Stimulated activated CD4-positive, alpha-beta T cell treated with anti-CD3 and anti-CD28 coated beads, TNF-alpha, amount 100 ng/mL, for 24 hours (primary cell): ENCODE results near the gene SLX9.
"Not testable (repeated sequence)": the region's sequence is repeated elsewhere in the genome, so short reads cannot be mapped to it uniquely, and the experiment has no call there.

Source experiments
- DNase-seq, 3 experiments: peaks; one replicate each; pipeline ENCODE4 v3.0.0-alpha.2; 2020; ENCODE audit warnings: low read depth in 3 of 3

SLX9 gene

GRCh38 chr21:44902268-44903049, 37.4 kb upstream of the SLX9 start:
- no peak for DNase-seq

- DNase-seq: no peak
These were observed 36.7 kb upstream of the SLX9 start for GRCh38 chr21:44903050-44903685.

GRCh38 chr21:44903689-44904088, 36.1 kb upstream of the SLX9 start:
- DNase-seq: no peak

DNA sequence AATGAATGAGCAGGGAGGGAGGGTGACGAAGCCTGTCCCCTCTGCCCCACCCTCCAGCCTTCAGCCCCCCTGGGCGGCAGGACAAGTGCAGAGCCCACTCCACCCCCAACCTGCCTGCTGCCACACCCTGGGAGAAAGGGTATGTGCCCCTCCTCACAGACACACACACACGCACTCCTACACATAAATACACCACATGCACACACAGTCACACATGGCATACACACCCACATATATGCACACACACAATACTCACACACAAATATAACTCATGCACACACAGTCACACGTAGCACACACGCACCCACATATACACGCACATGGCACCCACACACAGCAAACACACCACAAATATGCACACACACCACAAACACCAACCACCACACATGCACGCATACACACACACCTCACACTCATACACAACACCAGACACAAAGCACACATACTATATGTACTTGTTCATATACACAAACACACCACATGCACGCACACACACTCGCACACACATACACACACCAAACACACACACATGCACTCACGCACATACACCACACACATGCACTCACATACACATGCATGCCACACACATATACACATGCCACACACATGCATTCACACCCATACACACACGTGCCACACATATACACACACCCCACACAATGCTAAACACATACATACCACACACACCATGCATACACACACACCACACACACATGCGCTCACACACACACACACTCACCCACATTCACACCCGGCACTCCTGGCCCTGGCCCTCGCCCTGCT, 35.5 kb upstream of the SLX9 start:
- DNase-seq: no peak

DNA sequence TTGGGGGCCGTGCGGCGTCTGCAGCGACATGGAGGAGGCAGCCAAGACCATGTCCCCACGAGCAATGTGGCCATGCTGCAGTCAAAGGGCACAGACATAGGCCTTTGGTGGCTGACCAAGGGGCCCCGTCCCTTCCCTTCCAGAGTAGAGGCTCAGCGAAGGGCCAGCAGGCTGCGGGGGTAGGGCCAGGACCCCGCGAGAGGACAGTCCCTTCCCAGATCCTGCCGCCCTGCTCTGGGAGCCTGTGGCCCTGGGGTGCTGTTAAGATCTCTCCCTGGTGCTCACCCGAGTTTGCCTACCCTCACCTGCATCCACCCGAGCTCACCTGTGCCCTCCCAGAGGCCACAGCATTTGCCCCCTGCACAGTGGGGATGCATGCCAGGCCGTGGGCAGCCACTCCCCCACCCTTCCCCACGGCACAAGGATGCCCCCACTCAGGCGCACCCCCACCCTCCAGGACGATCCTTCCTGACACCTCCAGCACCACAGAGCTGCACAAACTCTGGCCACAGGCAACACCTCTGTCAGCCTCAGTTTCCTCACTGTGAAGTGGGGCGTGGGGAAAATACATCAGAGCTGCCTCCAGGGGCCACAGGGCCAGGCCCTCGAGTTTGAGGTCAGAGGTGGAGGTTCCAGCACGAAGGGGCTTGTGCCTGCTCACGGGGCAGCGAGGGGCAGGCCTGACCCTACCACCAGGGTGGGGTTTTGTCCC, 34.7 kb upstream of the SLX9 start:
- DNase-seq: no peak

DNA sequence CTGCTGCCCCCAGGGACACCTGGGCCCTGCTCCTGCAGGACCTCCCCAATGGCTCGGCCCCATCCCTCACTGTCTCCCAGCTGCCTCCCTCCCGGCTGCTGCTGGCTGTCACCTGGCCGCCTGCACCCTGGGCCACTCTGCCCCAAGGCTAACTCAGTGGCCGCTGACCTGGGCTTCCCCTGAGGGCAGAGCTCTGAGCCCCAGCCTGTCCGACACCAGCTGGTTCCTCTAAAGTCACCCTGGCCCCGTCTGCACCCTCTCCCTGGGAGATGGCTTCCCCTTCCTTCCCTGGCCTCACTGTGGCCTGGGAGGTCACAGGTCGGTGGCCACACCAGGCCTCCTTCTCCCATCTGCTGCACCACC, 34.1 kb upstream of the SLX9 start:
- no peak for DNase-seq

GRCh38 chr21:44907225-44907965, 32.4 kb upstream of the SLX9 start:
- DNase-seq: no peak

- DNase-seq: no peak
These were observed 31.6 kb upstream of the SLX9 start for GRCh38 chr21:44907966-44908895.

DNA sequence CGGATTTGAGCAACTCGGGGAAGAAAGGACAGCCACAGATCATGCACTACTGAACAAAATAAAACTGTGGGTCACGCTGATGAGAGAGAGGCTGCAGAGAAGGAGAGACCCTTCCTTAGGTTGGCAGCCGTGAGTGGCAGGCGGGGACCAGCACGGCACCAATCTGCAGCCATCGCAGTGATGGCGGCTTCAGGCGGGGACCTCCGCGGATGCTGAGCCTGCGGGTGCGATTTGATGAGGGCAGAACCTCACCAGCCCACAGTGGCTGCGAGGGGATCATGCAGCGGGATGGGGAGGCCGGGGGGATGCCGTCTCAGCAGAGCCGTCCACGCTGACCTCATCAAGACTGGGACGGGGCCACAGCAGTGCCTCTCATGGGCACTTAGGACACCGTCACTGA, 30.9 kb upstream of the SLX9 start:
- no peak for DNase-seq

- DNase-seq: no peak
These were observed 30.1 kb upstream of the SLX9 start for GRCh38 chr21:44909719-44910118.

DNA sequence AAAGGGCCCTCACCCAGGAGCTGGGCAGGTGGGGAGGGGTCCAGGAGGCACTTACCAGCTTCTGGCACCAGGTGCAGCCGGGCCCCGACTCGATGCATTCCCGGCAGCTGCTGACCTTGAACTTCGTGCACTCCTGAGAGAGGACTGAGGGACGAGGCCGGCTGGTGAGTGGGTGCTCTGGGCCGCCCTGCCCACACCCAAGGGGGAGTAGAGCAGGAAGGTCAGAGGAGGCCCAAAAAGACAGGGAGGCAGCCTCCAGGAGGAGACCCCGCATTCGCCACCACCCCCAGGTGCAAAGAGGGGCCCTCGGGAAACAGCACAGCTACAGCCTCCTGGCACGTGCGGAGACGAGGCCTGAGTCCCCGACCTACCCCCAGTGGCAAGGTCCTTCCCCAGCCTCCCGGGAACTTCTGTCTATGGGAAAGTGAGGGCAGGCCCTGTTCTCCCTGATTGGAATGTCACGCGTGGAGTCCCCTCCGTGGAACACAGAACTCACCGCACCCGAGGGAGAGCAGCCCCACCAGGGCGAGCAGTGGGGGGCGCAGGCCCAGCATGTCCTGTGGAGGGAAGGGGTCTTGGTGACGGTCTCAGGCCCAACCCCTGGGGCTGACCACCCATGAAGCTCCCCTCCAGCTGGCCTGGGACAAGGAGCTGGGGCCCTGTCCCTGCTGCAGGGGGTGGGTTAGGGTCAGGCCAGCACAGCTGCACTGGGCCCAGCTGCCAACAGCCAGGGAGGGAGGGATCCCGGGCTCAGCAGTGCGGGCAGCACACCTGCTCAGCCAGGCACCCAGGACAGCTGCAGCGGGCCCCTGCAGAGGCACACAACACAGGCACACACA, 29.4 kb upstream of the SLX9 start:
- DNase-seq: no peak

DNA sequence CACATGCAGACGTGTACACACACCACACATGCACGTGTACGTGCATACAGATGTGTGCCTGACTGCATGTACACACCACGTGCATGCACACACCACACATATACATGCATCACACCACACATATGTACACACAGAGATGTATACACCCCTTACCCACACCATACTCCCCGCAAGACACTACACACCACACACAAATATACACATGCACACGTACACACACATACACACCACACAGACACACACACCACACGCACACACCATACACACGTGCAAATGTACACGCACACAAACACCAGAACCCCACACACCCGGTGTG, 28.8 kb upstream of the SLX9 start:
- no peak for DNase-seq

DNA sequence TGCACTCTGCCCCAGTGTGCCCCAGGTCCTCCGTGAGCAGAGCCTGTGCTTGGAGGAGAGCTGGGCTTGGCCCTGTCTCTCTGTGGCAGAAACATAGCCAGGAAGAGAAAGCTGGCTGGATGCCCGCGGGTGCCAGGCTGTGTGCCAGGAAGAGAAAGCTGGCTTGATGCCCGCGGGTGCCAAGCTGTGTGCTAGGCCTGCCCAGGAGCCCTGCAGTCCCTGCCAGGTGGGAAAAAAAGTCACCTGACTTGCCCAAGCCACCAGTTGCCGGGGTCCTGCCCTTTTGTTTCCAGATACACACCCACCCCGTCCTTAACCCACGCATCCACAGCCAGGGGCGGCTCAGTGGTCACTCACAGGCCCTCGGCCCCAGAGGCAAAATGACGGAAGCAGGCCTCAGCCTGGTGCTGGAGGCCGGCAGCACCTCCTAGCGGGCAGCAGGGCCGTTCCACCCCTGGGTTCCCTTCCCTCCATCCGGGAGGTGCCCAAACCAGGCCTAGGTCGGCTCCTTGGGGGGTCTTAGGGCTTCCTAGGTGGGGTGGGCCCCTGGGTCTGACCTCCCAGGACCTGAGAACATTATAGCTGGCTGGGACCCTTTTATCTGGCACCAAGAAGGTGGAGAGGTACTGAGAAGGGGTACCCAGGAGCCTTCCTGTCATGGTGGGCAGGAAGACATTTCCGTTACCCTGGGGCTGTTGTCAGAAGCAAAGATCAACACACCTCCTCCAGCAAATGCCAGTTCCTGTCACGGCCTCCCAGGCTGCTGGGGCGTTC, 28.3 kb upstream of the SLX9 start:
- no peak for DNase-seq

GRCh38 chr21:44912158-44912473, 27.7 kb upstream of the SLX9 start:
- DNase-seq: no peak

DNA sequence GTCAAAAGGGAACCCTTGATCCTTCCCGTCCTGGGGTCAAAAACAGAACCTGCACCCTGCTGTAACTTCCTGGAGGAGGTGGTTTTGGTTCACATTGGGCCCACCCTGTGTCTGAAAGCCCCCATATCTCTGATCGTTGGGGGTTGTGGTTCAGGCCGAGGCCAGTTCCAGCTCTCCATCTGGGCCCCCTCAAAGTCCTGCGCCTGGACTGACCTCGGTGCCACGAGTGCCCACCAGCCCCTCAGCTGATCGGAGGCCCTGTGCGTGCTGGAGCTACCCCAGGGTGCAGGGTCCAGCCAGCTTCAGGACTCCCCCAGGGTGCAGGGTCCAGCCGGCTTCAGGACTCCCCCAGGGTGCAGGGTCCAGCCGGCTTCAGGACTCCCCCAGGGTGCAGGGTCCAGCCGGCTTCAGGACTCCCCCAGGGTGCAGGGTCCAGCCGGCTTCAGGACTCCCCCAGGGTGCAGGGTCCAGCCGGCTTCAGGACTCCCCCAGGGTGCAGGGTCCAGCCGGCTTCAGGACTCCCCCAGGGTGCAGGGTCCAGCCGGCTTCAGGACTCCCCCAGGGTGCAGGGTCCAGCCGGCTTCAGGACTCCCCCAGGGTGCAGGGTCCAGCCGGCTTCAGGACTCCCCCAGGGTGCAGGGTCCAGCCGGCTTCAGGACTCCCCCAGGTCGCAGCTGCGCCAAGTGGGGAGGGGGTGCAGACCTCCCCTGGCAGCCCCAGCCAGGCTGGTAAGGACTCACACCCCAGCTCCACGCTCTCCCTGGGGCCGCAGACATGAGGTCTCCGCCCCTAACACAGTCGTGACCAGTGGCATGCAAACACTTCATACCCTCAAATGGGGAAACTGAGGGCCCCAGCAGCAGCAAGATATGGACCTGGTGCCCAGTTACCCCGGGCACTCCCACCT, 27.1 kb upstream of the SLX9 start:
- not testable (repeated sequence) for DNase-seq

DNA sequence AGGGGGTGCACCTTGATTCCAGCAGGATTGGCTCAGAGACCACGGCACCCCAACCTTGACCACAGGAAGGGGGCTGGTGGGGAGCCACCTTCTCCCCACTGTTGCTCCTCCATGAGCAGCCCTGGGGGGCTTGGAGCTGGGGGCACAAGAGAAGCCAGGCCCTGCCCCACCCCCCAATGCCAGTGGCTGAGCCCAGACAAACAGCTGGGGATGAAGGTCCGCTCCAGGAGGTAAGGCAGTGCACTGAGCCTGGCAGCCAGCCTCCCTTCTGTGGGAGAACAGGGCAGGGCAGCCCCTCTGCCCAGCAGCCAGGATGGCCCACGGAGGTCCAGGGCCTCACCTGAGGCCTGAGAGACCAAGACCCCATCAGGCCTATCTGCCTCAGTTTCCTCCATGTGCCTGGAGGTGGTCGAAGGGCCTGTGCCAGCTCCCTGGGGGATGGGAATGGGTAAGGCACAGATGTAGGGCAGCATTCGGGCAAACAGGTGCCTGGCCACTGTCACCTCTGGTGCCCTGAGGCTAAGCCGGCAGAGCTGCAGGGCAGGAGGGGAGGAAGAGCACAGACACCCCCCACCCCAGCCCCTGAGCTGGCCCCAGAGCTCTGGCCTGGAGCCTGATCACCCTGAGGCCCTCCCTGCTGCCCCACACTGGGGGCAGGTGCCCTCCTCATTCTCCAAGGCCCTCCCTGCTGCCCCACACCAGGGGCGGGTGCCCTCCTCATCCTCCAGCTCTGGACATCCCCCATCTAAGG, 26.2 kb upstream of the SLX9 start:
- DNase-seq: no peak

GRCh38 chr21:44914176-44914874, 25.5 kb upstream of the SLX9 start:
- no peak for DNase-seq
